ENCODE measurements around the gene SLC6A7. TPM values are rescaled to one million over a fixed set of nuclear protein-coding genes. Genes with fewer than 3 reads are reported as not detected.

The SLC6A7 gene
- total RNA-seq, 6 donors from 2014 or later: 0.44 TPM; not detected in 5

DNA sequence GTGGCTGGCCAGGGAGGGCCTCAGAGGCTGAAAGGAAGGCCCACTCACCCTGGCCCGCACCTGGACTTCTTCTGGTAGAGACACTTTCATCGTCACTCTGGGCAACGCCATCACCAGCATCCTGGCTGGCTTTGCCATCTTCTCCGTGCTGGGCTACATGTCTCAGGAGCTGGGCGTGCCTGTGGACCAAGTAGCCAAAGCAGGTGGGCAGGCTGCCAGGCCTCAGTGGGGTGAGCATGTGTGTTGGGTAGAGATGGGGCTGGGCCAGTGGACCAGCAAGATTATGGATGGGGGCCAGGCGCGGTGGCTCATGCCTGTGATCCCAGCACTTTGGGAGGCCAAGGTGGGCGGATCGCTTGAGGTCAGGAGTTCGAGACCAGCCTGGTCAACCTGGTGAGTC is 12.6 kb downstream of the SLC6A7 start:
- no peaks in the 10 kb centered on the region for H3K4me1 ChIP-seq
- no peaks in the 10 kb centered on the region for H3K9me3 ChIP-seq
- WGBS, 2 donors: 95% methylated on average over 6 to 10 of the region's 10 CpGs
- no peaks in the 10 kb centered on the region for H3K27me3 ChIP-seq
- ATAC-seq (ENCODE audit: low FRiP score in 2 of 2): no peak
- TF ChIP-seq POLR2A (IDR thresholded peaks at IDR 0.05): no peak
- TF ChIP-seq EP300 (IDR thresholded peaks at IDR 0.05): no peak
- no peak overlapping the region for H3K27ac ChIP-seq
- DNase-seq: peak in 1 of 2 donors; percentile 45
- H3K36me3 ChIP-seq: no peaks in the 10 kb centered on the region
- no peak overlapping the region for H3K4me3 ChIP-seq

DNA sequence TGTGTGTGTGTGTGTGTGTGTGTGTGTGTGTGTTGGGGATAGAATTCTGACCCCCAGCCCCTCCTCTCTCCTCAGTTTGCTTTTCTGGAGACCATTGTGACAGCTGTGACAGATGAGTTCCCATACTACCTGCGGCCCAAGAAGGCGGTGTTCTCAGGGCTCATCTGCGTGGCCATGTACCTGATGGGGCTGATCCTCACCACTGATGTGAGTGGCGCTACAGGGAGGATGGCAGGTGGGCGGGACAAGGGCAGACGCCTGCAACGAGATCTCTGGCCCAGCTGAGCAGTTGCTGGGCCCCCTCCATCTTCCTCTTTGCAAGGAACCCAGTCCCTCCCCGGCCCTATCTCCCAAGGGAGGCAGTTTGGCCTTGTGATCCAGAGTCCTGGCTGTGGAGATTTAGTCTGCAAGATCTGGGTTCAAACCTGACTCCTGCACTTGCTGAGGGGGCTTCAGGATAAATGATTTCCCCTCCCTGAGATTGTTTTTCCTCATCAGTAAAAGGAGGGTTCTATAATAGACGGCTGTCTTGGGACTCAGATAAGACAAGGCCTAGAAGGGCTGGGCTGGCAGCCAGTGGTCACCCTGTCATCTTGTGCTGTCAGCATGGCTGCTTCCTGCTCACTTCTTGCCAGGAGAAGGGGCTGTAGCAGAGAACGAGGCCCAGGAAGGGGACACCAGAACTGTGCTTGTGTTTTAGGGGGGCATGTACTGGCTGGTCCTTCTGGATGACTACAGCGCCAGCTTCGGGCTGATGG is 14.1 kb downstream of the SLC6A7 start:
- DNase-seq: no peak

DNA sequence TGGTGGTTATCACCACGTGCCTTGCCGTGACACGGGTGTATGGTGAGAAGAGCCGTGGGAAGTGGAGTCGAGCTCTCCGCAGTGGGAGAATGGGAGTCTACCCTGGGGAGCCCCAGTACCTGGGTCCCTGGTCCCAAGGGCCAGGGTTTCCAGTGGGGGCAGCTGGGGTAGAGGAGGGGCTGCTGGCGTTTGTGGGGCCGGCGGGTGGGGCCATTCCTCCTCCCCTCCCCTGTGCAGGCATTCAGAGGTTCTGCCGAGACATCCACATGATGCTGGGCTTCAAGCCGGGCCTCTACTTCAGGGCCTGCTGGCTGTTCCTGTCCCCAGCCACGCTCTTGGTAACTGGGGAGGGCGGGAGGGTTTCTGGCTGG is 14.7 kb downstream of the SLC6A7 start:
- Histone ChIP-seq H3K27me3 (no peaks in the 10 kb centered on the region), H3K4me3 (no peak overlapping the region), H3K4me1 (peaks cover 0 to 7% (median 3%) of the 10 kb centered on the region in 4 donors), H3K36me3 (no peaks in the 10 kb centered on the region), H3K27ac (no peak overlapping the region), H3K9me3 (no peaks in the 10 kb centered on the region)
- TF ChIP-seq, protein P1, sequence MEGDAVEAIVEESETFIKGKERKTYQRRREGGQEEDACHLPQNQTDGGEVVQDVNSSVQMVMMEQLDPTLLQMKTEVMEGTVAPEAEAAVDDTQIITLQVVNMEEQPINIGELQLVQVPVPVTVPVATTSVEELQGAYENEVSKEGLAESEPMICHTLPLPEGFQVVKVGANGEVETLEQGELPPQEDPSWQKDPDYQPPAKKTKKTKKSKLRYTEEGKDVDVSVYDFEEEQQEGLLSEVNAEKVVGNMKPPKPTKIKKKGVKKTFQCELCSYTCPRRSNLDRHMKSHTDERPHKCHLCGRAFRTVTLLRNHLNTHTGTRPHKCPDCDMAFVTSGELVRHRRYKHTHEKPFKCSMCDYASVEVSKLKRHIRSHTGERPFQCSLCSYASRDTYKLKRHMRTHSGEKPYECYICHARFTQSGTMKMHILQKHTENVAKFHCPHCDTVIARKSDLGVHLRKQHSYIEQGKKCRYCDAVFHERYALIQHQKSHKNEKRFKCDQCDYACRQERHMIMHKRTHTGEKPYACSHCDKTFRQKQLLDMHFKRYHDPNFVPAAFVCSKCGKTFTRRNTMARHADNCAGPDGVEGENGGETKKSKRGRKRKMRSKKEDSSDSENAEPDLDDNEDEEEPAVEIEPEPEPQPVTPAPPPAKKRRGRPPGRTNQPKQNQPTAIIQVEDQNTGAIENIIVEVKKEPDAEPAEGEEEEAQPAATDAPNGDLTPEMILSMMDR (IDR thresholded peaks at IDR 0.05): no peak
- TF ChIP-seq POLR2AphosphoS5 (IDR thresholded peaks at IDR 0.05) (no peak), POLR2A (IDR thresholded peaks at IDR 0.05) (no peak), EP300 (IDR thresholded peaks at IDR 0.05) (no peak)
- DNase-seq (peak in 1 of 2 donors; percentile 40), ATAC-seq (ENCODE audit: low FRiP score in 2 of 2) (no peak)
- 86 to 89% methylated on average over 5 to 13 of the region's 13 CpGs for WGBS, 2 donors

More for the DNA sequence above, 14.1 kb downstream of the SLC6A7 start:
- H3K27ac ChIP-seq: no peak overlapping the region
- H3K9me3 ChIP-seq: no peaks in the 10 kb centered on the region
- H3K4me1 ChIP-seq: peaks cover 0 to 3% (median 1%) of the 10 kb centered on the region in 4 donors
- TF ChIP-seq POLR2AphosphoS5 (IDR thresholded peaks at IDR 0.05) (no peak), EP300 (IDR thresholded peaks at IDR 0.05) (no peak), POLR2A (IDR thresholded peaks at IDR 0.05) (no peak)
- TF ChIP-seq, protein P1 (IDR thresholded peaks at IDR 0.05): no peak
- ATAC-seq (ENCODE audit: low FRiP score in 2 of 2): no peak
- no peaks in the 10 kb centered on the region for H3K36me3 ChIP-seq
- 77 to 81% methylated on average over 8 to 12 of the region's 12 CpGs for WGBS, 2 donors
- no peaks in the 10 kb centered on the region for H3K27me3 ChIP-seq
- no peak overlapping the region for H3K4me3 ChIP-seq

DNA sequence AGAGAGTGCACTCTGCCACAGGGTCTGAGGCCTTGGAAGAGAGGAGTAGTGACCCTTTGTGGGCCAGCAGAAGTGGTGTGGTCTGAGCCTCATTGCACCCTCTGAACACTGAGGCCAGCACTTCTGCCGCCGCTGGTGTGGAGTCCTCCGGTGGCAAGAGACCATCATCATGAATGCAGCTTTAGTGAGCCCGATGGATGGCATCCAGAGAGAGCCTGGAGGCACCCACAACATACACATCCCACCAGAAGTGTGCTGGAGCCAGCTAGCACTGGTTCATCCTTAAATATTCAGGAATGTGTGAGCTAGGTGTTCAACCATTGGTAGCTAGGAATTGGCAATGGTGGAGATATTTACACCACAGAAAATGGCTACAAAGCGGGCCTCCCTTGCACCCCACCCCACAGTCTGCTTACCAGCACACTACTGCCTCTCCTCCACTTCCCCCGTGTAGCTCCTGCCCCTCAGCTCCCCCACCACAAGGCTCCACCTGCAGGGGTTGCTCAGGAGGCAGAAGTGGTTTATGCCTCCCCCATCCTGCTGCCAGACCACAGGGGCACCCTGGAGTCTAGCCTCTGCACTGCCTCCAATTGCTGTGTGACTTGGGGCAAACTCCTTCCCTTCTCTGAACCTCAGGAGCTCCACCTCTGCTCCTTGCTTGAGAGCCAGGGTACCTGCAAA is 16.4 kb downstream of the SLC6A7 start:
- no peak overlapping the region for H3K4me3 ChIP-seq
- peaks cover 0 to 7% (median 3%) of the 10 kb centered on the region in 4 donors for H3K4me1 ChIP-seq
- no peaks in the 10 kb centered on the region for H3K36me3 ChIP-seq
- TF ChIP-seq EP300 (IDR thresholded peaks at IDR 0.05) (no peak), POLR2AphosphoS5 (IDR thresholded peaks at IDR 0.05) (no peak), POLR2A (IDR thresholded peaks at IDR 0.05) (no peak)
- TF ChIP-seq, protein P1 (IDR thresholded peaks at IDR 0.05): no peak
- no peaks in the 10 kb centered on the region for H3K27me3 ChIP-seq
- H3K9me3 ChIP-seq: no peaks in the 10 kb centered on the region
- DNase-seq (no peak), ATAC-seq (ENCODE audit: low FRiP score in 2 of 2) (no peak)
- no peak overlapping the region for H3K27ac ChIP-seq
- 80 to 81% methylated on average over 2 to 6 of the region's 6 CpGs for WGBS, 2 donors

DNA sequence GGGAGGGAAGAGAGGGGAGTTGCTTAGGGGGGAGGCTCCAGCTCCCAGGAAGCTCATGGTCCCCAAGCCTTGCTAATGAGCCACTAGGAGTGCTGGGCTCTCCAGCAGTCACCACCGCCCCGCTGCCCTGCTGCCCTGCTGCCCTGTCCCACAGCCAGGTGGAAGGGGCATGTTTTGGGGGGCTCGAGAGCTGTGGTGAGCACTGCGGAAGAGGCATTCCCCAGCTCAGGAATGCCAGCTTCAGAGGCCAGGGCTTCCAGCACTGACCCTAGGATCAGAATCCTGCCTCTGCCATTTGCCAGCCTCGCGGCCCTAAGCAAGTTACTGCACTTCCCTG is 16.9 kb downstream of the SLC6A7 start:
- no peaks in the 10 kb centered on the region for H3K36me3 ChIP-seq
- DNase-seq (peak in 1 of 2 donors; percentile 42), ATAC-seq (ENCODE audit: low FRiP score in 2 of 2) (no peak)
- no peak overlapping the region for H3K4me3 ChIP-seq
- TF ChIP-seq POLR2AphosphoS5 (IDR thresholded peaks at IDR 0.05) (no peak), POLR2A (IDR thresholded peaks at IDR 0.05) (no peak), EP300 (IDR thresholded peaks at IDR 0.05) (no peak)
- TF ChIP-seq, protein P1 (IDR thresholded peaks at IDR 0.05): no peak
- 67 to 91% methylated on average over 3 to 6 of the region's 6 CpGs for WGBS, 2 donors
- no peak overlapping the region for H3K27ac ChIP-seq
- H3K9me3 ChIP-seq: no peaks in the 10 kb centered on the region
- H3K4me1 ChIP-seq: peaks cover 0 to 7% (median 3%) of the 10 kb centered on the region in 4 donors
- H3K27me3 ChIP-seq: no peaks in the 10 kb centered on the region

Data from upper lobe of left lung (tissue), 6 donors.